ENCODE results near the gene UBE2M. TPM values are rescaled to one million over a fixed set of nuclear protein-coding genes. Genes with fewer than 3 reads are reported as not detected.

The UBE2M gene
- total RNA-seq, 1 donor from 2014 or later: 66.7 TPM

DNA sequence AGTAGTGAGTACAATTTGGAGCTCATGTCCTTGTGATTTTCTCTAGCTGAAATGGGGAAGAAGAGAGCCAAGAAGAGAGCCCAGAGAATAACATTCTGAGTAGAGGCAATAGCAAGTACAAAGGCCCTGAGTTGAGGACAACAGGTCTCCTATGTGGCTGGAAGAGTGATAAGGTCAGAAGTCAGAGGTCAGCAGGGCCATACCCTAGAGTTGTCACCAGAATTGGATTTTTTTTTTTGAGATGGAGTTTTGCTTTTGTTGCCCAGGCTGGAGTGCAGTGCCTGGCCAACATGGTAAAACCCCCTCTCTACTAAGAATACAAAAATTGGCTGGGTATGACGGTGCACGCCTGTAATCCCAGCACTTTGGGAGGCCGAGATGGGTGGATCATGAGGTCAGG, 22.6 kb downstream of the UBE2M start:
- Mint-ChIP-seq H3K4me3 (no peak overlapping the region), H3K27ac (no peak overlapping the region), H3K36me3 (ENCODE audit: low read depth) (no peaks in the 10 kb centered on the region), H3K9me3 (no peaks in the 10 kb centered on the region), H3K27me3 (peaks cover 9% of the 10 kb centered on the region), H3K4me1 (peaks cover 22% of the 10 kb centered on the region)
- DNase-seq (no peak), ATAC-seq (ENCODE audit: low read depth) (no peak)
- intact Hi-C loops (cut with micrococcal nuclease): no loop called here
- ChIA-PET POLR2A (interaction anchor here (2.3 kb wide), 1 partner anchor 8 kb away, joined by 12 read pairs; the partner anchor contains the start of gene TRIM28), CTCF (no interaction called here)
- TF ChIP-seq CTCF (IDR thresholded peaks at IDR 0.05): no peak

DNA sequence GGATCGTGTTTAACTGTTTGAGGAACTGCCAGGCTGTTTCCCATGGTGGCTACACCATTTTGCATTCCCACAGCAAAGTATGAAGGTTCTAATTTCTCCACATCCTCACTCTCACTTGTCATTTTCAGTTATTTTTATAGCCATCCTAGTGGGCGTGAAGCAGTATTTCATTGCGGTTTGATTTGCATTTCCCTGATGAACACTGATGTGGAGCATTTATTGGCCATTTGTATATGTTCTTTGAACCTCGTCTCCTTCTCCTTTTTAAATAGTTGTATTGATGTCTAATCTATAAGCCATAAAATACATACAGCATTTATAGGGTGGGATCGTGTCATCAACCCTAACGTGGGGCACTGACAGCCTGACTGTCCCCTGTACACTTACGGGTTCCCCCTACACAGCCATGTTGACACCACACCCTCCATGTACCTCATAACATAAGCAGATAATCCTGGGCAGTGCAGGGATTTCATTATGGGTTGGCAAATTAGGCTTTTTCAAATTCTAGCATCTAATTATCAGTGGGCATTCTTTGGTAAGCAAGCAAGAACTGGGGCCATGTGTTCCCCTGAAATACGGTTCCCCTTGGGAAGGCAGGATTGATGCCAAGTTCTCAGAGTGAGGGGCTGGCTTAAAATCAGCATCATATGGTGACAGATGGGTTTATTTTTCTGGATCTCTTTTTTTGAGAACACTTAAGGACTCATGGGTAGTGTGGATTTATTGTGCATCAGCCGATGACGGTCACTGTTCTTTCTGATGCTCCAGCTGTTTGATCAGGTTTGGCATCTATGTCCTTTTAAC, 27.2 kb downstream of the UBE2M start:
- H3K4me1 Mint-ChIP-seq: peaks cover 25% of the 10 kb centered on the region
- no peak for TF ChIP-seq CTCF (IDR thresholded peaks at IDR 0.05)
- ChIA-PET CTCF (interaction anchor here (1.1 kb wide), 1 partner anchor 11 kb away, joined by 5 read pairs; the partner anchor contains the start of gene ZBTB45), POLR2A (interaction anchor here (1.7 to 2.7 kb wide), 2 partner anchors 11 to 13 kb away, joined by 3 to 13 read pairs; partner anchors contain the start of genes TRIM28 and ZBTB45)
- no peaks in the 10 kb centered on the region for H3K27me3 Mint-ChIP-seq
- no peaks in the 10 kb centered on the region for H3K9me3 Mint-ChIP-seq
- intact Hi-C loops (cut with micrococcal nuclease): no loop called here
- ATAC-seq (ENCODE audit: low read depth): peak; percentile 31
- no peak for DNase-seq
- no peaks in the 10 kb centered on the region for H3K36me3 Mint-ChIP-seq (ENCODE audit: low read depth)
- no peak overlapping the region for H3K4me3 Mint-ChIP-seq
- H3K27ac Mint-ChIP-seq: no peak overlapping the region

- no peak for ATAC-seq (ENCODE audit: low read depth)
- no peak for TF ChIP-seq CTCF (IDR thresholded peaks at IDR 0.05)
- CTCF ChIA-PET: no interaction called here
- Mint-ChIP-seq H3K4me3 (no peak overlapping the region), H3K27me3 (no peaks in the 10 kb centered on the region), H3K4me1 (peaks cover 25% of the 10 kb centered on the region), H3K27ac (no peak overlapping the region), H3K36me3 (ENCODE audit: low read depth) (no peaks in the 10 kb centered on the region), H3K9me3 (no peaks in the 10 kb centered on the region)
- DNase-seq: no peak
- POLR2A ChIA-PET: interaction anchor here (0.6 to 1.3 kb wide), 2 partner anchors 14 to 1515 kb away, joined by 3 to 4 read pairs; partner anchors contain the start of gene TRIM28
- intact Hi-C loops (cut with micrococcal nuclease): no loop called here
Observed at GRCh38 chr19:58529405-58529804, 29.0 kb downstream of the UBE2M start.

GRCh38 chr19:58522709-58523108, 35.7 kb downstream of the UBE2M start:
- ChIA-PET POLR2A (interaction anchor here (4.4 kb wide), 1 partner anchor 32 kb away, joined by 69 read pairs; the partner anchor contains the start of gene CHMP2A), CTCF (no interaction called here)
- intact Hi-C loops (cut with micrococcal nuclease): no loop called here
- peaks cover 15% of the 10 kb centered on the region for H3K36me3 Mint-ChIP-seq (ENCODE audit: low read depth)
- no peaks in the 10 kb centered on the region for H3K9me3 Mint-ChIP-seq
- no peak for DNase-seq
- H3K27ac Mint-ChIP-seq: no peak overlapping the region
- H3K27me3 Mint-ChIP-seq: no peaks in the 10 kb centered on the region
- H3K4me3 Mint-ChIP-seq: no peak overlapping the region
- no peak for ATAC-seq (ENCODE audit: low read depth)
- peaks cover 27% of the 10 kb centered on the region for H3K4me1 Mint-ChIP-seq
- no peak for TF ChIP-seq CTCF (IDR thresholded peaks at IDR 0.05)

DNA sequence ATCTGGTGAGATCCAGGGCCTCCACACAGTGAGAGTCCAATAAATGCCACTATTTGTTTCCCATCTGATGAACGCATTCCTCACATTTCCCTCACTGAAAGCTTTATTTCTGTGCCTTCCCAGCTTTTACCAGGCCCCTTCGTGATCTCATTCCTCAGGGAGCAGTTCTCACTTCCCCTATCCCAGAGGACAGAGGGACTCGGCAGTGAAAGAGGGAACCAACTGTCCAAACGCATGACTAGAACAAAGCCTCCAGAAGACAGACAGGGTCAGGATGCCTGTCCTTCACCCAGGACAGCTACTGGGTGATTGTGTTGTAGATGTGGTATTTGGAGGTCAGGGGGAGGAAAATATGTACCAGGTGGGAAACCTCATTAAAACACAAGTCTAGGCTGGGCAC, 36.8 kb downstream of the UBE2M start:
- peak overlapping the region; percentile 29 for H3K4me3 Mint-ChIP-seq
- CTCF ChIA-PET: interaction anchor here (2.3 to 2.7 kb wide), 3 partner anchors 22 to 82 kb away, joined by 4 to 62 read pairs (median 17); partner anchors contain the start of genes TRIM28 and ZNF132
- no peak for ATAC-seq (ENCODE audit: low read depth)

More for the DNA sequence above, 36.8 kb downstream of the UBE2M start:
- Mint-ChIP-seq H3K9me3 (no peaks in the 10 kb centered on the region), H3K4me1 (peaks cover 29% of the 10 kb centered on the region), H3K27me3 (no peaks in the 10 kb centered on the region), H3K27ac (no peak overlapping the region), H3K36me3 (ENCODE audit: low read depth) (peaks cover 20% of the 10 kb centered on the region)
- POLR2A ChIA-PET: interaction anchor here (0.6 to 4.4 kb wide), 11 partner anchors 11 to 339 kb away, joined by 3 to 82 read pairs (median 13); partner anchors contain the start of genes CHMP2A, TRIM28 and ZNF274
- no peak for TF ChIP-seq CTCF (IDR thresholded peaks at IDR 0.05)
- DNase-seq: no peak
- intact Hi-C loops (cut with micrococcal nuclease): no loop called here

Measured in activated B cell treated with CpG ODN at 0.5 μM for 24 hours (primary cell).